GM19193 (cell line): Measurements from ENCODE around the gene ADCY10.

Experiments used
- POLR2A ChIP-seq: IDR thresholded peaks from 4 replicates; pipeline ENCODE4 v1.6.1; 2011; ENCODE audit not compliant: insufficient read depth, insufficient read length; ENCODE audit errors: extremely low read depth

The ADCY10 gene

GRCh38 chr1:167935216-167936067 lies 21.5 kb upstream of the ADCY10 start:
- peak; percentile 74 for TF ChIP-seq POLR2A

GRCh38 chr1:167934426-167935215 lies 20.7 kb upstream of the ADCY10 start:
- TF ChIP-seq POLR2A, result no peak

- TF ChIP-seq POLR2A, result no peak
These were observed 19.9 kb upstream of the ADCY10 start for GRCh38 chr1:167933788-167934187.

DNA sequence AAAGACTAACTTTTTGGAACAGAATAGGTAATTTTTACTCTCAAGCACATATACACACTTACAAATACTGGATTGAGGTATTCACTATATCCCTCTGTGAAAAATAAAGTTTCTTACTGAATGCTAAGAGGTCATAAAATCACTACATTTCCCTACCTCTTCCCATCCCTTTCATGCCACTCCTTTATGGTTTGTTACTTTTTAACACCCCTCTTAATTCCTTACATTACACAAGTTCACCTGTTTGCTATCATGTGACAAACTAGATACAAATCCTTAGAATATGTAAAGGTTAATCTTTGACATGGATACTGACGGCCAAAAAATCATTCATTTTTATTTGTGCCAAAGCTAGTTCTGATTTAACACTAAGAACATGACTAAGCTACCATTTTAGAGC lies 15.8 kb upstream of the ADCY10 start:
- no peak for TF ChIP-seq POLR2A

DNA sequence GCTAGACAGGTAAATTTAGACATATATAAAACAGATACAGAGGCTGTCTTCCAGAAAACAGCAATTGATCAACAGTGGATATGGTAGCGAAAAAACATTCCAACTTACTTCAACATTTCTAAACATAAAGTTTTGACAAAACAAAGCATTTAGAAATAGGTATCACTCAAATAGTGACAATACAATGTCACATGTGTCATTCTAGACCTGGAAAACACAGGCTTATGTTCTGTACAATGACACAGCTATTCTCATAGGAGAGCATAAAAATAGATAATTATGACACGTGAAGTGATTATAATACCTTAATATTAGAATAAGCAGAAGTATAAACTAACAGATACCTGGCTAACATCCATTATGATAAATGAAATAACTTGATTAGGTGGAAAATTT lies 14.5 kb upstream of the ADCY10 start:
- TF ChIP-seq POLR2A, result no peak

- TF ChIP-seq POLR2A, result no peak
These were observed 13.3 kb upstream of the ADCY10 start for GRCh38 chr1:167927046-167927754.

- no peak for TF ChIP-seq POLR2A
These were observed 12.6 kb upstream of the ADCY10 start for GRCh38 chr1:167926486-167926997.

DNA sequence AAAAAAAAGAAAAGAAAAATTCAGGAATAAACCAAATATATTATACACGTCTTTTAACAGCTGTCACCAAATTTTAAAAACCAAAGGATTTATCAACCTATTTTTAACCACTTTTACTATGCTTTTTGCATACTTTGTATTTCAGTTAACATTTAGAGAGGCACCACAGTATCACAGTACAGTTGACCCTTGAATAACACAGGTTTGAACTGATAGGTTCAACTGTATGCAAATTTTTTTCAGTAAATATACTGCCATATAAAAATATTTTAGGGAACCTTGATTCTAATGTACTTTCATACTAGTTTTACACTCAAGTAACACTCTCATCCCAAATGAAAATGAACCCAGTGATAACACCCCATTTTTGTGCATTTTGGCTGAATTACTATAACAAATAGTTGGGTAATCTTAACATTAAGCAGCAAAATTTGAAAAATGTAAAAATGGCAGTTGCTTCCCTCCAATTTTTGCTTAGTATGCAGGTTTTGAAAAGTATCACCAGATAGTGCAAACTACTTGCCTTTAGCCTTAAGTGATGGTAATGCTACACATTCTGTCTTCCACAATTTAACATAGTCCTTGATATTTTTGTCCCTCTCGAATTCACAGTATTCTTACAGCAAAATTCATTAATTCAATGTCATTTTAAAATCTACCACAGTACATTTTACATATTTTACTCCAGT lies 10.8 kb upstream of the ADCY10 start:
- TF ChIP-seq POLR2A, result no peak

DNA sequence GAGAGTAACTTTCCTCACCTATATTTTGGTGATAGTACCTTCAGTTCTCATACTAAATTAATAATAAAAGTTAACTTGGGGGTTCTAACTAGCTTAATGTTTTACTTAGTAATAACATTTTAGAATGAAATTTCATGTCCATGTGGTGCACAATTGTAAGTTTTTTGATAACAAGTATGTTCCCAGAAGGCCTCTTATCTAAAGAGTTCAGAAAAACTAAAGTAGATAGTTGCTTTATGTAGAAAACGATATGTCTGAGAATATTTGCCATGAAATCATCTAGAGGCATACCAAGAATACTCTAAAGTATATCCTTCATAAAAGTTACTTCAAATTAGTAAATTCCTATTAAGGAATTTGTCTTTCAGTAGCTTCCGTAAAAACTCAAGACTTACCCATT lies 10.2 kb upstream of the ADCY10 start:
- no peak for TF ChIP-seq POLR2A

- TF ChIP-seq POLR2A, result no peak
These were observed 9.6 kb upstream of the ADCY10 start for GRCh38 chr1:167923324-167924056.

DNA sequence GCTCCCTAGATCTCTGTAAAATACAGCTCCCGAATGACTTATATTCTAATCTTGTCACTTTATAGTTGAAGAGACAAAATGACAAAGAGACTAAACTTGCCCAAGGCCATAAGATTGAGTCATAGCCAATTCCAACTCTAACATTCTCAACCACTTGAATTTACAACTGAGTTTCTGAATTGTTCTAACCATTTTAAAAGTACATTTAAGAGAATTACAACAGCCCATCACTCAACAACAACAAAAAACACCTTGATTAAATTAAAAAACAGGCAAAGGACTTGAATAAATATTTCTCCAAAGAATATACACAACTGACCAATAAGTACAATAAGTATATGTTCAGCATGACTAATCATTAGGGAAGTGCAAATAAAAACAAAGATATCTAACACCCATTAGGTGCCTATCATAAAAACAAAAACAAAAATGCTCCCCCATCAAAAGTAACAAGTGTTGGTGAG lies 8.7 kb upstream of the ADCY10 start:
- TF ChIP-seq POLR2A, result no peak

GRCh38 chr1:167922023-167922422 lies 8.1 kb upstream of the ADCY10 start:
- no peak for TF ChIP-seq POLR2A

- TF ChIP-seq POLR2A, result no peak
These were observed 3.0 kb upstream of the ADCY10 start for GRCh38 chr1:167916766-167917511.
